Activated CD8-positive, alpha-beta memory T cell treated with anti-CD3 and anti-CD28 coated beads, Interleukin-2, amount 50 U/mL, for 48 hours (primary cell): Measurements from ENCODE around the gene RNF13.
"Not testable (repeated sequence)": the region's sequence is repeated elsewhere in the genome, so short reads cannot be mapped to it uniquely, and the experiment has no call there.

Experiments used
- DNase-seq: peaks from one replicate; pipeline ENCODE4 v3.0.0-alpha.2; 2020

RNF13 gene

GRCh38 chr3:149801639-149802038 lies 11.4 kb upstream of the RNF13 start:
- DNase-seq: no peak

- no peak for DNase-seq
Measured at GRCh38 chr3:149806171-149806778, 6.7 kb upstream of the RNF13 start.

GRCh38 chr3:149808209-149808829 lies 4.7 kb upstream of the RNF13 start:
- DNase-seq: peak; percentile 65

- no peak for DNase-seq
Measured at GRCh38 chr3:149809699-149810098, 3.3 kb upstream of the RNF13 start.

- no peak for DNase-seq
Measured at GRCh38 chr3:149810846-149811245, 2.2 kb upstream of the RNF13 start.

- DNase-seq: no peak
Measured at GRCh38 chr3:149812165-149812605, 830 bp upstream of the RNF13 start.

GRCh38 chr3:149813367-149814281 lies 609 bp downstream of the RNF13 start:
- no peak for DNase-seq

GRCh38 chr3:149815321-149815720 lies 2.3 kb downstream of the RNF13 start:
- DNase-seq: no peak

- no peak for DNase-seq
Measured at GRCh38 chr3:149815728-149816127, 2.7 kb downstream of the RNF13 start.

GRCh38 chr3:149816311-149816710 lies 3.3 kb downstream of the RNF13 start:
- no peak for DNase-seq

- no peak for DNase-seq
Measured at GRCh38 chr3:149816986-149817385, 4.0 kb downstream of the RNF13 start.

- no peak for DNase-seq
Measured at GRCh38 chr3:149819432-149819831, 6.4 kb downstream of the RNF13 start.

GRCh38 chr3:149820183-149820582 lies 7.2 kb downstream of the RNF13 start:
- DNase-seq: no peak

GRCh38 chr3:149826636-149827035 lies 13.6 kb downstream of the RNF13 start:
- no peak for DNase-seq

GRCh38 chr3:149828390-149828789 lies 15.4 kb downstream of the RNF13 start:
- no peak for DNase-seq

GRCh38 chr3:149829631-149830030 lies 16.6 kb downstream of the RNF13 start:
- DNase-seq: not testable (repeated sequence)

- no peak for DNase-seq
Measured at GRCh38 chr3:149830902-149831301, 17.9 kb downstream of the RNF13 start.

GRCh38 chr3:149831321-149831720 lies 18.3 kb downstream of the RNF13 start:
- DNase-seq: no peak

- DNase-seq: no peak
Measured at GRCh38 chr3:149832086-149832485, 19.1 kb downstream of the RNF13 start.

- no peak for DNase-seq
Measured at GRCh38 chr3:149833241-149833640, 20.2 kb downstream of the RNF13 start.

- DNase-seq: not testable (repeated sequence)
Measured at GRCh38 chr3:149838491-149838890, 25.5 kb downstream of the RNF13 start.

GRCh38 chr3:149839469-149839868 lies 26.5 kb downstream of the RNF13 start:
- DNase-seq: not testable (repeated sequence)

GRCh38 chr3:149839896-149840295 lies 26.9 kb downstream of the RNF13 start:
- no peak for DNase-seq

GRCh38 chr3:149843502-149843901 lies 30.5 kb downstream of the RNF13 start:
- no peak for DNase-seq
